K562 (cell line): ENCODE data around the gene KCNQ4.

Experiments used
- CEBPB ChIP-seq: fragments of 450-650 bp; IDR thresholded peaks from 2 replicates; pipeline ENCODE4 v1.6.1; 2016; ENCODE audit warnings: missing genetic modification characterization, missing compliant biosample characterization
- ELF1 ChIP-seq: fragments of 200-800 bp; sonication (Bioruptor generic); IDR thresholded peaks from 2 replicates; pipeline ENCODE4 v1.6.1; 2016; ENCODE audit warnings: missing genetic modification characterization, missing compliant biosample characterization
- KAT2B ChIP-seq: IDR thresholded peaks from one replicate; pipeline ENCODE4 v1.6.1; 2012; ENCODE audit warnings: low read depth, mild to moderate bottlenecking, control low read depth, inconsistent platforms, low read length, moderate library complexity
- MAX ChIP-seq: sonication (generic); formaldehyde crosslinking; IDR thresholded peaks from 2 replicates; pipeline ENCODE4 v1.9.0; 2022; ENCODE audit warnings: mild to moderate bottlenecking, missing genetic modification reagents
- NONO ChIP-seq, 2 experiments: fragments of 200-400 bp in 1 of 2; fragments of 450-650 bp in 1 of 2; formaldehyde crosslinking in 1 of 2; IDR thresholded peaks; 2 replicates each; pipeline ENCODE4 v1.6.1; 2017; ENCODE audit warnings: low read depth in 2 of 2, mild to moderate bottlenecking in 2 of 2, moderate library complexity in 2 of 2, low read length in 1 of 2
- TBP ChIP-seq: optimal IDR thresholded peaks from 2 replicates; pipeline ENCODE3; 2011; ENCODE audit warnings: low read depth, low read length, improper control_type of control experiment

- TF ChIP-seq TBP (no peak), KAT2B (no peak), CEBPB (tag) (no peak), ELF1 (tag) (no peak), MAX (CRISPR knock-in tag) (no peak), NONO (IDR thresholded peaks at IDR 0.05; ENCODE audit: low read depth in 2 of 2, low read length in 1 of 2) (no peak)
These were observed 29.4 kb upstream of the KCNQ4 start for GRCh38 chr1:40754201-40754600.
